K562 (cell line): ENCODE results near the gene PPIC. TPM values are rescaled to one million over a fixed set of nuclear protein-coding genes. Genes with fewer than 3 reads are reported as not detected.

Source experiments
- ATAC-seq: fragments of 200-7000 bp; cut with Tn5 transposase; 3 replicates; pipeline ENCODE4 v1.9.1; 2020; ENCODE audit warnings: moderate library complexity
- BruUV-seq: library from RNA; stranded (reverse); fragments of 400-500 nt; replicated peaks from 2 replicates; lab custom pipeline; 2021; lab: Mats Ljungman, UMichigan
- CTCF ChIA-PET: fragments of 300-600 bp; formaldehyde crosslinking; extraction: SDS; loops from one replicate; lab custom pipeline; 2021; ENCODE audit warnings: low intra/inter-chr PET ratio; lab: Yijun Ruan, JAX
- POLR2A ChIA-PET: fragments of 300-600, 350-650 bp; sonication (Branson Sonifier 250); formaldehyde crosslinking; extraction: SDS; loops from one replicate; lab custom pipeline; 2021; ENCODE audit warnings: antibody characterized with exemption, inconsistent platforms; lab: Yijun Ruan, JAX
- DNase-seq, 4 experiments: peaks; one replicate each; pipeline versions ENCODE4 v3.0.0 to v3.0.0-alpha.2; 2011 to 2018; ENCODE audit warnings: low spot score in 3 of 4, mixed read lengths in 3 of 4; ENCODE audit errors: extremely low read depth in 1 of 4
- FAIRE-seq: peaks from 2 replicates; lab custom pipeline; 2011; peaks lifted over from hg19 to GRCh38; lab: Jason Lieb, UNC
- H2AFZ ChIP-seq: 2 replicates; pipeline ENCODE4 v1.6.0; 2011; ENCODE audit warnings: low read depth, low read length, control low read depth, inconsistent platforms
- H3K27ac ChIP-seq: fragments of 200-600 bp; 3 replicates; pipeline ENCODE4 v1.8.0; 2011; ENCODE audit warnings: low read depth, mild to moderate bottlenecking, control low read depth, inconsistent platforms, low read length, moderate library complexity, mixed read lengths; ENCODE audit errors: extremely low read depth
- H3K27me3 ChIP-seq, 2 experiments: fragments of 300-600 bp in 1 of 2; 2 replicates in 1 of 2; 3 replicates in 1 of 2; pipeline versions ENCODE4 v1.6.0 to v1.8.0; 2011; ENCODE audit warnings: inconsistent platforms in 2 of 2, low read length in 2 of 2, mild to moderate bottlenecking in 1 of 2, mixed read lengths in 1 of 2, moderate library complexity in 1 of 2; ENCODE audit not compliant: control insufficient read depth in 2 of 2, insufficient read depth in 2 of 2
- H3K36me3 ChIP-seq: fragments of 300-600 bp; 3 replicates; pipeline ENCODE4 v1.8.0; 2011; ENCODE audit warnings: mild to moderate bottlenecking, low read length, inconsistent platforms; ENCODE audit not compliant: control insufficient read depth, insufficient read depth
- H3K4me1 ChIP-seq, 2 experiments: fragments of 200-600 bp in 1 of 2; replicated peaks in 1 of 2; 2 replicates in 1 of 2; 3 replicates in 1 of 2; pipeline versions ENCODE4 v1.5.1 to v1.8.0; 2011; ENCODE audit warnings: inconsistent platforms in 2 of 2, low read length in 2 of 2, mild to moderate bottlenecking in 1 of 2, mixed read lengths in 1 of 2, moderate library complexity in 1 of 2; ENCODE audit not compliant: control insufficient read depth in 2 of 2, insufficient read depth in 2 of 2
- H3K4me2 ChIP-seq: 2 replicates; pipeline ENCODE4 v1.6.1; 2011; ENCODE audit warnings: low read length, control low read depth, inconsistent platforms, mixed read lengths; ENCODE audit not compliant: insufficient read depth
- H3K4me3 ChIP-seq: fragments of 200-600 bp; sonication (generic), shearing (Covaris generic); 2 replicates; pipeline ENCODE4 v1.5.1; 2016; ENCODE audit warnings: control low read depth, inconsistent platforms
- H3K79me2 ChIP-seq: fragments of 200-600 bp; 3 replicates; pipeline ENCODE4 v1.8.0; 2011; ENCODE audit warnings: low read length, inconsistent platforms; ENCODE audit not compliant: control insufficient read depth, insufficient read depth
- H3K9ac ChIP-seq, 2 experiments: 2 replicates each; pipeline versions ENCODE4 v1.6.0 to v1.6.1; 2011; ENCODE audit warnings: low read depth in 2 of 2, low read length in 2 of 2, control low read depth in 1 of 2, inconsistent platforms in 1 of 2, mild to moderate bottlenecking in 1 of 2, mixed read lengths in 1 of 2; ENCODE audit not compliant: insufficient read depth in 1 of 2
- H3K9me1 ChIP-seq: one replicate; pipeline ENCODE4 v1.6.0; 2011; ENCODE audit warnings: inconsistent platforms, mild to moderate bottlenecking, low read length, moderate library complexity; ENCODE audit not compliant: control insufficient read depth, insufficient read depth
- H3K9me3 ChIP-seq: replicated peaks from 2 replicates; pipeline ENCODE4 v1.5.1; 2011; ENCODE audit warnings: low read depth, low read length, inconsistent platforms; ENCODE audit not compliant: control insufficient read depth, insufficient read depth
- H4K20me1 ChIP-seq: replicated peaks from 2 replicates; pipeline ENCODE4 v1.6.1; 2011; ENCODE audit warnings: low read length, inconsistent platforms, mixed read lengths; ENCODE audit not compliant: control insufficient read depth, insufficient read depth
- ARHGAP35 ChIP-seq: fragments of 450-650 bp; IDR thresholded peaks from 2 replicates; pipeline ENCODE4 v1.6.1; 2018; ENCODE audit not compliant: partially characterized antibody
- FOXK2 ChIP-seq, 2 experiments: fragments of 450-650 bp; IDR thresholded peaks in 1 of 2; conservative IDR thresholded peaks in 1 of 2; 2 replicates each; pipeline ENCODE4 v1.6.1; 2016; ENCODE audit warnings: low read depth in 2 of 2, mild to moderate bottlenecking in 1 of 2
- RBM14 ChIP-seq: fragments of 200-400 bp; formaldehyde crosslinking; IDR thresholded peaks from 2 replicates; pipeline ENCODE4 v1.6.1; 2018; ENCODE audit warnings: low read depth, mild to moderate bottlenecking, low read length, moderate library complexity, borderline replicate concordance; ENCODE audit not compliant: insufficient read depth
- RNF2 ChIP-seq: sonication (generic); IDR thresholded peaks from 2 replicates; pipeline ENCODE4 v1.6.1; 2016
- ZFP36 ChIP-seq: fragments of 150-350 bp; IDR thresholded peaks from 2 replicates; pipeline ENCODE4 v1.6.1; 2018; ENCODE audit warnings: low read length, low read depth; ENCODE audit not compliant: partially characterized antibody
- ZNF12 ChIP-seq: sonication (generic); formaldehyde crosslinking; IDR thresholded peaks from 2 replicates; pipeline ENCODE4 v1.4.0; 2020; ENCODE audit warnings: mild to moderate bottlenecking, missing genetic modification reagents
- WGBS: fragments of 100-300 bp; shearing (Covaris generic); methylation state at CpG from one replicate; pipeline ENCODE4 v1.1.6; 2016; ENCODE audit warnings: low coverage, mixed read lengths; ENCODE audit not compliant: insufficient coverage; ENCODE audit errors: missing lambda C conversion rate; 5-methylcytosine and 5-hydroxymethylcytosine counted together
- in situ Hi-C: fragments of 300-500 bp; cut with MboI; formaldehyde crosslinking; loops from 4 replicates; pipeline ENCODE4 v1.15.0; 2018; ENCODE audit warnings: inconsistent platforms, mixed read lengths
- intact Hi-C: fragments of 100-400 bp; cut with micrococcal nuclease; formaldehyde crosslinking; loops from 2 replicates; pipeline ENCODE4 v1.14.2; 2022
- polyA plus RNA-seq, 8 experiments: library from polyadenylated mRNA; depleted of rRNA in 4 of 8; stranded (reverse) in 5 of 8; unstranded in 3 of 8; fragments of >200 nt; fragmentation: Nextera tagmentation in 2 of 8; fragmentation: Illumina TruSeq in 1 of 8; extraction: Ambion mirVana in 2 of 8; extraction: Trizol in 1 of 8; gene quantifications; 2 replicates each; pipeline versions ENCODE4 v1.2.1 to v1.2.3, GENCODE V29; 2011 to 2014; ENCODE audit warnings: inconsistent platforms in 1 of 8, missing spikeins in 1 of 8
- total RNA-seq, 7 experiments: library from RNA; depleted of rRNA in 6 of 7; stranded (reverse); fragments of >200 nt in 6 of 7; fragmentation: Illumina TruSeq in 2 of 7; extraction: Trizol in 2 of 7; gene quantifications; 2 replicates each; pipeline versions ENCODE4 v1.2.1 to v1.2.3, GENCODE V29; 2011 to 2021; ENCODE audit warnings: low replicate concordance in 1 of 7

The PPIC gene
- total and polyA plus RNA-seq, 9 of the 15 experiments (the other 6 are each of a cell fraction or from before 2014, with no cell fraction given): 1.3 to 4.5 (median 2.8) TPM

- ChIA-PET CTCF (no interaction called here), POLR2A (no interaction called here)
- ATAC-seq (no peak), FAIRE-seq (no peak), DNase-seq (no peak)
- BruUV-seq: no TSS peak
- Histone ChIP-seq H3K9me3 (no peaks in the 10 kb centered on the region), H2AFZ (no peak overlapping the region), H3K4me3 (no peak overlapping the region), H4K20me1 (no peaks in the 10 kb centered on the region), H3K79me2 (no peaks in the 10 kb centered on the region), H3K4me2 (no peak overlapping the region), H3K36me3 (no peaks in the 10 kb centered on the region), H3K27me3 (peaks cover 15 to 21% of the 10 kb centered on the region in 2 experiments; a peak in 4 of 5 replicates), H3K27ac (no peak overlapping the region), H3K9ac (no peak overlapping the region), H3K9me1 (no peaks in the 10 kb centered on the region), H3K4me1 (peaks cover 2 to 18% of the 10 kb centered on the region in 2 experiments; a peak in 2 of 5 replicates)
- in situ Hi-C loops (no loop called here), intact Hi-C loops (loop anchor here (10.0 kb wide), 1 partner anchor 575 kb away; no protein-coding TSS in a partner anchor)
- TF ChIP-seq ZNF12 (CRISPR knock-in tag): peak; percentile 76
- no peak for TF ChIP-seq ARHGAP35
These were observed 3.1 kb upstream of the PPIC start for GRCh38 chr5:123039673-123040072.

GRCh38 chr5:123037104-123037418 is 536 bp upstream of the PPIC start:
- Histone ChIP-seq H3K4me3 (peak overlapping the region; percentile 55), H3K27ac (no peak overlapping the region), H2AFZ (peak overlapping the region; percentile 81), H3K27me3 (peaks cover 7 to 21% of the 10 kb centered on the region in 2 experiments; a peak in 4 of 5 replicates), H3K9me3 (no peaks in the 10 kb centered on the region), H3K4me1 (peaks cover 2 to 18% of the 10 kb centered on the region in 2 experiments; a peak in 2 of 5 replicates), H3K79me2 (no peaks in the 10 kb centered on the region), H3K9ac (peak overlapping the region in 1 of 2 experiments; percentile 79; a peak in 2 of 4 replicates), H3K36me3 (no peaks in the 10 kb centered on the region), H3K9me1 (no peaks in the 10 kb centered on the region), H3K4me2 (peak overlapping the region; percentile 69), H4K20me1 (no peaks in the 10 kb centered on the region)
- TF ChIP-seq ZFP36 (peak; percentile 6), RNF2 (0 out of 2 replicates have a peak, but pooled peaks have one; percentile 7), FOXK2 (conservative IDR thresholded peaks at IDR 0.05 in 1 of 2, IDR thresholded peaks at IDR 0.05 in 1 of 2; ENCODE audit: low read depth in 2 of 2) (no peak), RBM14 (no peak)
- POLR2A ChIA-PET: no interaction called here
- in situ Hi-C loops (no loop called here), intact Hi-C loops (loop anchor here (10.0 kb wide), 1 partner anchor 578 kb away; no protein-coding TSS in a partner anchor)
- DNase-seq (no peak), FAIRE-seq (peak; percentile 40), ATAC-seq (no peak)
- BruUV-seq: no TSS peak
- WGBS: 3% methylated on average over 10 of the region's 11 CpGs
- CTCF ChIA-PET: no interaction called here
